ENCODE data around the gene CA10. TPM values are rescaled to one million over a fixed set of nuclear protein-coding genes. Genes with fewer than 3 reads are reported as not detected.

Gene CA10
- total and polyA plus RNA-seq, 9 of the 15 experiments (the other 6 are each of a cell fraction or from before 2014, with no cell fraction given) = not detected

DNA sequence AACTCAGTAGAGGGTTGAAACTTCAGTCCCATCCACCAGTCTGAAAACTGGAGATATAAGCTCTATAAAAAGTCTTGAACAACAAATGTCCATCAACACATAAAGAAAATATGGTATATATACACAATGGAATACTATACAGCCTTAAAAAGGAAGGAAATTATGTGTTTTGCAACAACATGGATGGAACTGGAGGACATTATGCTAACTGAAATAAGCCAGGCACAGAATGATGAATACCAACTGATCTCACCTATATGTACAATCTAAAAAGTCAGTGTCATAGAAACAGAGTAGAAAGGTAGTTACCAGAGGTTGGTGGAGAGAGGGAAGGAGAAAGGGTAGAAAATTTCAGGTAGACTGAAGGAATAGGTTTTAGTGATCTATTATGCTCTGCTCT is 438.1 kb downstream of the CA10 start (continued):
- TF ChIP-seq MTA3 (IDR thresholded peaks at IDR 0.05; ENCODE audit: borderline replicate concordance) (no peak), WHSC1 (IDR thresholded peaks at IDR 0.05; ENCODE audit: low read length) (no peak), POLR2G (IDR thresholded peaks at IDR 0.05; ENCODE audit: low read depth, low read length) (no peak), RCOR1 (IDR thresholded peaks at IDR 0.05; ENCODE audit: borderline replicate concordance in 1 of 2, low read depth in 2 of 2, low read length in 2 of 2) (no peak), MAFF (IDR thresholded peaks at IDR 0.05; ENCODE audit: low read length) (no peak), KLF16 (IDR thresholded peaks at IDR 0.05) (no peak), FUS (optimal IDR thresholded peaks at IDR 0.05; ENCODE audit: low read depth, low read length) (no peak), CCAR2 (IDR thresholded peaks at IDR 0.05; ENCODE audit: low read depth, low read length) (no peak), ZNF239 (CRISPR knock-in tag; IDR thresholded peaks at IDR 0.05) (no peak), PCBP2 (IDR thresholded peaks at IDR 0.05; ENCODE audit: low read depth, low read length, poor library complexity, severe bottlenecking) (no peak), SLC30A9 (CRISPR knock-in tag; IDR thresholded peaks at IDR 0.05) (no peak)
- TF ChIP-seq, protein P1, sequence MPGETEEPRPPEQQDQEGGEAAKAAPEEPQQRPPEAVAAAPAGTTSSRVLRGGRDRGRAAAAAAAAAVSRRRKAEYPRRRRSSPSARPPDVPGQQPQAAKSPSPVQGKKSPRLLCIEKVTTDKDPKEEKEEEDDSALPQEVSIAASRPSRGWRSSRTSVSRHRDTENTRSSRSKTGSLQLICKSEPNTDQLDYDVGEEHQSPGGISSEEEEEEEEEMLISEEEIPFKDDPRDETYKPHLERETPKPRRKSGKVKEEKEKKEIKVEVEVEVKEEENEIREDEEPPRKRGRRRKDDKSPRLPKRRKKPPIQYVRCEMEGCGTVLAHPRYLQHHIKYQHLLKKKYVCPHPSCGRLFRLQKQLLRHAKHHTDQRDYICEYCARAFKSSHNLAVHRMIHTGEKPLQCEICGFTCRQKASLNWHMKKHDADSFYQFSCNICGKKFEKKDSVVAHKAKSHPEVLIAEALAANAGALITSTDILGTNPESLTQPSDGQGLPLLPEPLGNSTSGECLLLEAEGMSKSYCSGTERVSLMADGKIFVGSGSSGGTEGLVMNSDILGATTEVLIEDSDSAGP (CRISPR knock-in tag; IDR thresholded peaks at IDR 0.05) = no peak

DNA sequence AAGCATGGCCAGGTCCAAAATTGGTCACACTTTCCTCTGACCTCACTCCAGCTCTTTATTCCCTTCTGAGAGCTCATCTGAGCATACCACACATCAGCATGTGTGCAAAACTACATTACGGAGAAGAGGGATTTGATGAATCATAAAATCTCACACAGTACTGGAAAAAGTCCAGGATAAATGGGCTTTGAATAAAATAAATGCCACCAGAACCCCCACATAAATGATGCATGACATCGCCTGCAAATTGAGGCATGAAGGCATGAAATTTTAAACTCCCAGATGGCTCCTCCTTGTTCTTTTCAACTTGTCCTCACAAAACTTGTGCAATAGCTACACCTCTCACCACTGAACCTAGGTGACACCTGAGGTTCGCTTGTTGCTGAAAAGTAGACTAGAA is 439.5 kb downstream of the CA10 start:
- Histone ChIP-seq H3K79me2 (ENCODE audit: control insufficient read depth, insufficient read depth, low read length) (no peaks in the 10 kb centered on the region), H3K9me1 (ENCODE audit: control insufficient read depth, insufficient read depth, low read length) (no peaks in the 10 kb centered on the region), H3K27me3 (ENCODE audit: control insufficient read depth in 2 of 2, insufficient read depth in 2 of 2, low read length in 2 of 2) (no peaks in the 10 kb centered on the region), H3K27ac (ENCODE audit: extremely low read depth, low read depth, low read length) (no peak overlapping the region), H3K36me3 (ENCODE audit: control insufficient read depth, insufficient read depth, low read length) (no peaks in the 10 kb centered on the region), H3K4me1 (replicated peaks in 1 of 2; ENCODE audit: control insufficient read depth in 2 of 2, insufficient read depth in 2 of 2, low read length in 2 of 2) (no peaks in the 10 kb centered on the region), H2AFZ (ENCODE audit: low read depth, low read length) (no peak overlapping the region), H3K4me2 (ENCODE audit: insufficient read depth, low read length) (no peak overlapping the region), H3K4me3 (no peak overlapping the region), H3K9me3 (replicated peaks; ENCODE audit: control insufficient read depth, insufficient read depth, low read depth, low read length) (no peaks in the 10 kb centered on the region), H3K9ac (ENCODE audit: insufficient read depth in 1 of 2, low read depth in 2 of 2, low read length in 2 of 2) (no peak overlapping the region), H4K20me1 (replicated peaks; ENCODE audit: control insufficient read depth, insufficient read depth, low read length) (no peaks in the 10 kb centered on the region)
- ATAC-seq = no peak
- in situ Hi-C loops (cut with MboI) = no loop called here
- 0% methylated on average over 3 of the region's 3 CpGs for WGBS (ENCODE audit: insufficient coverage, low coverage, missing lambda C conversion rate)
- no peak for FAIRE-seq
- ChIA-PET POLR2A (no interaction called here), CTCF (ENCODE audit: low intra/inter-chr PET ratio) (no interaction called here)
- DNase-seq (ENCODE audit: extremely low read depth in 1 of 4, low spot score in 3 of 4) = no peak
- no TSS peak for BruUV-seq (replicated peaks)
- intact Hi-C loops (cut with micrococcal nuclease) = no loop called here
- TF ChIP-seq GABPB2 (CRISPR knock-in tag; conservative IDR thresholded peaks at IDR 0.05) = no peak
- no peak for TF ChIP-seq NR2C2 (CRISPR knock-in tag; IDR thresholded peaks at IDR 0.05)
- no peak for TF ChIP-seq NR2C2 (tag; IDR thresholded peaks at IDR 0.05)

Data from K562 (cell line).